T-helper 9 cell (primary cell): ENCODE data around the gene GJD2.

Experiments
- DNase-seq: peaks from one replicate; pipeline ENCODE4 v3.0.0-alpha.2; 2020

Gene GJD2

DNA sequence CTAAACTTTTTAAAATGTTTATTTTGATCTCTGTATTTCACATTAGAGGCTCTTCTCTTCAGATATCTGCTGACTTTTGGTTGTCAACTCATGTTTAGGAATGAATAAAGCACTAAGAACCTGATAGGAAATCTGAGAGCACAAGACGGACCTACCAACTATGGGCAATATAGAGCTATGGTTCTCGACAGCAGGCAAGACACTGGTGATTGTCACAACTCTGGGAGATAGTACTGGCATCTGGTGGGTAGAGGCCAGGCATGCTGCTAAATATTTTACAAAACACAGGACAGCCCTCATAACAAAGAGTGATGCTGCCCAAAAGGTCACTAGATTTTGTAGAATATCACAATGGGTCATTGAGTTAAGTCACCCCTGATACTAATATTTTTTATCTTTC, 17.5 kb upstream of the GJD2 start:
- DNase-seq, result no peak

DNA sequence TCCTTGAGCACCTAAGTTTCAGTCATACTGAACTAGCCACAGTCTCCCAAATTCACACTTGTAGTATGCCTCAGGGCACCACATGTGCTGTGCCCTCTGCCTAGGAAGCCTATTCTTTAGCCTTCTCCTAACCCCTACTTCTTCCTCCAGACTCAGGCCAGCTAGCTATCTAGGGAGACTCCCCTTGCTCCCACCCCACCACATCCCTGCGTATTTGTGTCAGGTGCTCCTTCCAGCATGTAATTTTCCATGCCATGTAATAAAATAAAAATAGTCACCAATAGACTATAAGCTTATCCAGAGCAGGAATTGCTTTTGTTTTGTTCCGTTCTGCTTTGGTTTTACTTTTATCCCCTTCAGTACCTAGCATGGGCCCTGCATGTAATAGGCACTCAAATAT, 14.9 kb upstream of the GJD2 start:
- no peak for DNase-seq

DNA sequence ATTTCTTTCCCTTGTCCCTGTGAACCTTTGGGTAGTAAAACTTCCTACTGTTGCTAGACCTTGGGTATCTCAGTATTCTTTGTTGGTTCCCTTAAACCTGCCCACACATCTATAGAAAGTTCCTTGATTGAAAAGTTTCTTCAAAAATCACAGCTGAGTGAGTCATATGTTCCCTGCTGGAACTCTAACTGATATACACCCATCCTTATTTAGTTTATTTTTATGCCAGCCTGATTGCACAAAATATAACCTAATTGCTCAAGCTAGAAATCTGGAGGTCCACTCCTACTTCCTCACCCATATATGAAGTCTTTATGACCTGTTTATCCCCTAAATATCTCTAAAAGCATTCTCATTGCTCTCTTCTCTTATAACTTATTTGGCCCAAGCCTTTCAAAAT, 13.7 kb upstream of the GJD2 start:
- DNase-seq, result no peak

DNA sequence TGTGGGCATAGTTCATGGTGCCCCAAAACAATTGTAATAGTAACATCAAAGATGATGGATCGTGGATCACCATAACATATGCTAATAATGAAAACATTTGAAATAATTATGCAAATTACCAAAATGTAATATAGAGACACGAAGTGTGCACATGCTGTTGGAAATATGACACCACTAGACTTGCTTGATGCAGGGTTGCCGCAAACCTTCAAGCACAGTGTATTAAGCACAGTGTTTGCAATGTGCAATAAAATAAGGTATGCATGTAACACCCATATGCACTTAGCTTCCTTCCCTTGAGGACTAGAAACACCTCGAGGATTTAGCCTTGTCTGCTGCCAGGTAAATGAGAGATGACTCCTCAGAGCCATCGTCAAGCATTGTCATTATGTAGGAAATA, 10.9 kb upstream of the GJD2 start:
- DNase-seq, result no peak

DNA sequence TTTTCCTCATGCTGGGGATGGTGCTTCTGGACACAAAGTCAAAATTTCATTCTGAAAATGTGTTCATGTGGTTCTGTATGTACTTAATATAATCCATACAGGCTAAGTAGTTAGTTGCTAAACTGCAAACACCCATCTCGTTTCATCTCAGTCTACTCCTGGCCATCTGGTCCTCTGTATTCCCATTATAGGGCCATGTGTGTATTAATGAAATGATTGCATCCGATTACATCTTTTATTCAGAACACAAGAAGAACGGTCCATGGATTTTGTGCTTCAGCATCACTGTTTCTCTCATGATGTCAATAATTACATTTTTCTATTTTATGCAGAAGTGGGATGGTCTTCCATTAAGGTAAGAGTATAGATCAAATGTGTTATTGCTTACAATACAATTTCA, 6.1 kb upstream of the GJD2 start:
- DNase-seq, result no peak

DNA sequence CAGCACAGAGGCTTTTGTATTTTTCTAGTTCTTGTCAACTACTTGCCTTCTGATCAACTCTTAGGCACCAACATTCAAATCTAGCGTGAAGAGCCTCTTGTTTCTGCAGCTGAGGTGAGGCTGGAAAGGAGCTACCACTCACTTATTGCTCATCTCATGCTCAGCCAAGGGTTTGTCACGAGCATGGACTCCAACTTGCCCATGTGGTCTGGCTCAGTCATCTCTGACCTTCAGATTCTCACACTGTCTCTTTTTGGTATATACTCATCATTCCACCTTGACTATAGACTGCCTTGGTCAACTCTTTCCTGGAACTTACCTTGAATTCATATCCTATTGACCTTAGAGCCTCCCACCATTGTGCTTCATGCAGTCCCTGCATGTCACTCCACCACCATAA, 5.2 kb upstream of the GJD2 start:
- no peak for DNase-seq

DNA sequence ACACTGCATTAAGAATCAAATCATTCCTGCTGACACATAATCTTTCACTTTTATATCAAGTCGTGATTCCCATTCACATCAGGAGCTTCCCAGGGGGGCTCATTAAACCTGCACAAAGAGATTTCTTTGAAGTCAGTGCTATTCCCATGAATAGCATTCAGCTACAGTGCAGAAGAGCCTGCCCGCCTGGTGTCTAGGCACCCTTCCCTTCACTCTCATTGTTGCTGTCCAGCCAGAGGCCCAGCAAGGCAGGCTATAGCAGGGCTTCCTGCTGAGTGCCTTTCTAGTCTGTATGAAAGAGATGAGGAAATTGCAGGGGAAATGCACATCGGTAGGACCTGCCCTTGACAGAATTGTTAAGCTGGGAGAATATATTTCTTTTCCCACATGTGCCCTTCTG, 4.5 kb upstream of the GJD2 start:
- no peak for DNase-seq

DNA sequence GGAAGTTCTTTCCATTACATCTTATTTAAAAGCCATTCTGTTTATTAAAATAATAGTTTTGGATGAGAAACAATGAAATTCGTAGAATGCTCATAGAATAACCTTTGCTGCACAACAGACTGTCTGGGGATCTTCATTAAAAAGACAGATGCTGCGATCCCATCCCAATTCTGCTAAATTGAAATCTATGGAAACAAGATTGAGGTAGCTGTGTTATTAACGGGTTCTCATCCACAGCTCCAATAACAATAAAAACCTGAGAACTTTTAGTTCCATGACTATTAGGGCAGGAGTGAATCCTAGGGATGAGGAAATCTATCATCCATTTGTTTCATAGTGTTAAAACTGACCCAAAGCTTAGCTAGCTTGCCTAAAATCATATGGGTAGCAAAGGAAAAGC, 2.5 kb upstream of the GJD2 start:
- DNase-seq, result no peak

DNA sequence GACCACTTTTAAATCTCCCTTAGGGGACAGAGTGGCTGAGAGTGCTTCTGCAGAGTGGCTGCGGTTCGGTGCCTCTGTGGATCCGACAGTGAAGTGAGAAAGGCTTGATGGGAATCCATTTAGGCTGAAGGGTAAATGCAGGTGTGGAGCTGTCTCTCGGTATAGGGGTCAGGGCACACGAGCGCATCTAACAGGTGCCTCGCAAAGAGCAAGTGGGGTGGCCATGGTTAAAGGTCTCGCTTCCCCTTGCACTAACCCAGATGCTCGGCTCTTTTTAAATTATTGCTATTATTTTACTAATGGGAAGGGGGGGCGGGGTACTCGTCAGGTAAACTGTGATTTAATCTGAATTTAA, 598 bp upstream of the GJD2 start:
- DNase-seq, result no peak

DNA sequence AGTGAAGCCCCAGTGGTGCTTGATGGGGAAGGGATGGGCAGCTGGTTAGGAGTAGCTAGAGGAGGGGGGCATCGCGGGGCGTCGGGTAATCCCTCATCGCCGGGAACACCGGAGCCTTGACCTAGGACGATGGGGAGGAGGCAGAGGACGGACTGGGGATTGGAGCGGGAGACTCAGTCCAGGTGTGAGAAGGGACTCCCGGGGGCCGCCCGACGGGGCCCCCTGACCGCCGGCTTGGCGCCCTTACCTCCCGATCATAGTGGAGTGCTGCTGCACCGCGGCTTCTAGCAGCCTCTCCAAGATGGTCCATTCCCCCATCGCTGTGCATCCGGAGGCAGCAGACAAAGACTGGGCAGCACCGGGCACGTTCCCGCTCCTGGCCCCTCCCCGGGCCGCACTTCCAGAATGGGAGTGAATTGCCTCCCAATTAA, 612 bp downstream of the GJD2 start:
- no peak for DNase-seq

DNA sequence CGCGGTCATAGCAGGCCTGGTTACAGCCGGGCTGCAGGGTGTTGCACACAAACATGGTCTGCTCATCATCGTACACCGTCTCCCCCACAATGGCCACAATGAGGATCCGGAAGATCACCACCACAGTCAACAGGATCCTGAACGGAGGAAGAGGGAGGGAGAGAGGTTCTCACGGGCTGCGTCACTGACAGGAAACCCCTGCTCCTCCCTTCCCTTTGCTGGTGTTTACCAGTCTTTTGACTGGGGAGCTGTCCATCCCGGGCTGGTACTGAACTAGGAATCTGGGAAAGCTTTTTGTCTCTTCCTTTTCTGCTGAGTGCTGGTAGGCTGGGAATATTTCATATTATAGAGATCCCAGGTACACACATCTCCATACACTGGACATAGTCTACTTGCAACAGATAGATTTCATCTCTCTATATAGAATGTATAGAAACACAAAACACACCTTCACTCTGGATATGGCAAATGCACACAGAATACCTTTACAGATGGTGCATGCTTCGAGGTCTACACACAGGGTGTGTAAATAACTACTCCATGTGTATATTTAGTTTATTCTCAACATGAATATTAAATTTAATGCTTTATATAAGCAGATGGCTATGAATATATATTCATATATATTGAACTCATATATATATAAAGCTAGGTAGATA, 1.4 kb downstream of the GJD2 start:
- no peak for DNase-seq

DNA sequence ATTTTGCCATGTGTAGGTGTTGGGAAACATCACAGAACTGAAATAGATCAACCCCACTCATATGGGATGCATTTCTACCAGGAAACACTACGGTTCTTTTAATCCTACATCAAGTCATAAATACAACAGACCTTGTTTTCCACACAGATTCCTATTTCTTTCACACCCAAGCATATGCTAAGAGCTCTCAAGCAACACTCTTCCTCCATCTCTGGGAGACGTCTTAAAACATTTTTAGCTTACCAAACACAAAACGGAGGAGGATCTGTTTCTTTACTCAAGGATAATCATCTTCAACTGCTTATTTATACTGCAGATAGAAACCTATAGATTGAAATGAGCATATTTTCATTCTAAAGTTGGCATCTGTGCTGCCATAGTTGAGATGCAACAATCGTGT, 5.1 kb downstream of the GJD2 start:
- no peak for DNase-seq

DNA sequence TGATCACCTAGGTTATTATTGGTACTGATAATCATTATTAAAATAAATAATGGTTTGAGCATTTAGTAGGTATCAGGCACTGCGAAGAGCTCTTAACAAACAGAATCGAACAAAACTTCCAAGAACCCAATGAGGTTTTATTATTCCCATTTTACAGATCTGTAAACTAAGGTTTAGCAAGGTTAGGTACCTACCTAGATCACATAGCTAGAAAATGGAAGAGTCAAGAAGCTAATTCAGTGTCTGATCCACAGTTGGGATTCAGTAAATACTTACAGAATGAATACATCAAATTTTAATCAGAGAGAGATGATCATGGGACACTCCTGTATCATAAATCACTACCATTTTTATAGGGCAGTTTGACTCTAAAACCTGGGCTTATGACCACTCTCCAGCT, 15.5 kb downstream of the GJD2 start:
- DNase-seq, result no peak

DNA sequence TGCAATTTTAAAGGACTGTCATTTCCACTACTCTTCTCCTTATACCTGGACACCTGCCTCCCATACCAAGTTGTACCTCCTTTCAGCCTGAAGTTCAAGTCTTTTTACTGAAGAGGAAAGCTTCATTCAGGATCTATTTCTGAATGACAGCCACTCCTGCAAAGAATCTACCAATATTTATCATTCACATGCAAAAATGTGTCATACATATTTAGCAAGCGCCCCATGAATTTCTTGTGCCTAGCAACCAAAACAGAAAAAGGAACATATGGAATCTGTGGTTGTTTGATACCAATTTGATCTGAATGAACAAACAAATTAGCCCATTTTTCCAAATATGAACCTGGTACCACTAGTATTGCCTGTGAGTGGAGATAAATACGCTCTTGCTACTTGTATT, 16.8 kb downstream of the GJD2 start:
- no peak for DNase-seq

DNA sequence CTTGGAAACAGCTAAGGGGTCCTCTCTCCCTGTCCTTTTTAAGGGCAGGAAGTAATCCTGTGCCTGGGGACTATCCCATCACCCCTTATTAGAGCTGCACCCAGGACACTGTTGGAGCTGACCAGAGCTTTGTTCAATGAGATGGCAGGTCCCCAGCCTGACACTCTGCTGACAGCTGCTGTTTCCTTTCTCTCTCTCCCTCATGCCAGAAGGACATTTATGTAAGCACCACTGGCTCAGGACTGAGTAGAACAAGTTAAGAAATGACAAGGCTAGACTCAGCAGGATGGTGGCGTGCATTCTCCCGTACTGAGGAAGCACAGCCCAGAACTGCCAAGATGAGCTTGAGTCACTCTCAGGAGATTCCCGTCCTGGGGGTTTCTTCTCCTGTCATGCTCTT, 17.3 kb downstream of the GJD2 start:
- no peak for DNase-seq

DNA sequence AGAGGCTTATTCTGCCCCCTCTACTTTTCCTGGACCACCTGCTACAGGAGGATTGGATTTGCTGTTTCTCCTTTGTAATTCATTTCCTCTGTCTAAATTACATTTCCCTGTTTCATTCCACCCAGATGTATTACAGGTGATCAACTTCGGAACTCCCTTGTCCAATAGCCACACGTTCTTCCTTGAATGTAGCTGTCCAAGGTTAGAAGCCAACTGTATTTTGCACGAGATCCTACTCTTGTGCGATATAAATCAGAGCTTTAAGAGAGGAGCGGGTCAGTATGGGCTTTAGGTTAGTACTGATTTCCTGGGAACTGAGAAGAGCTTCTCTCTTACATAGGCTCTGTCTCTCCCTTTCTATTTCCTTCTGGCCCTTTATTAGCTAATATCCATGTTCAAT, 20.5 kb downstream of the GJD2 start:
- no peak for DNase-seq

DNA sequence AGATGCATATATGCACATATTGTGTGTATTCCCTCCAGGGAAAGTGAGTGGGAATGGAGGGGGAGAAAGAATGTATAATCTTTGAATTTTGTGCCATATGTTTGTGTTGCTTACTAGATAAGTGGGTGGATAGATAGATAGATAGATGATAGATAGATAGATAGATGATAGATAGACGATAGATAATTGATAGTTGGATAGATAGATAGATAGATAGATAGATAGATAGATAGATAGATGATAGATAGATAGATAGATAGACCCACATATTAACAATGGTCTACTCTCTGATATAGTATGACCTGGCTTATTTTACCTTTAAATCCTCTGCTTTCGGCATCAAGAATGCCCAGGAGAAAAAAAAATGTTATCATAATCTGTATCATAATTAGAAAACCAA, 21.2 kb downstream of the GJD2 start:
- DNase-seq, result no peak

DNA sequence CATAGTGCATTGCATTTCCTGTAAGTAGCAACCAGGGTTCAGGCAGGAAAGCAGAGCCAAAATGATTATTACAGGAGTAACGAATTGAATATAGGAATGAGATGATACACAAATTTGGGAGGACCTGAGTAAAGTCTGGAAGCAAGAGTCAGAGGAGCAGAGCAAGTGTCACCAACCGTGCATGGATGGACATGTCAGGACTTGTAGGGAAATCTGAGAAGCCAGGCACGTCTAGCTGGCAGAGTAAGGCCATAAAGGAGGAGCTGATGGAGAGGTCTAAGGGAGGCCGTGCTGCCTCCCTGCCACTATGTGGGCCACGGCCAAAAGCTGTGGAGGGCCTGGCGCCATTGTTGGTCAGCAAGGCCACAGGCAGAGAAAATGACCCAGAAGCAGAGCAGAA, 22.4 kb downstream of the GJD2 start:
- no peak for DNase-seq

DNA sequence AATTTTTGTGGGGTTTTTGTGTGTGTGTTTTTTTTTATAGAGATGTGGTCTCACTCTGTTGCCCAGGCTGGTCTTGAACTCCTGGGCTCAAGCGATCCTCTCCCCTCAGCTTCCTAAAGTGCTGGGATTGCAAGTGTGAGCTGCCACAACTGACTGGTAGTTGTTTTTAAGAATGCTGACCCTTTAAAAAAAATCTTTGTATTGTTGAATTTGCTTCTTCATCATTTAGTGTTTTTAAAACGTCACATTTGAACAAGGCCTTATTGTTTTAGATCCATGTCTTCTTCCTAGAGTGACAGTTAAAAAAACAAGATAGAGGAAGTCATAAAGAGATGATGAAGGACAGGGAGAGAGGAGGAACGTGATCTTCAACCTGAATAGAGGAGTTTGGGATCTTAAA, 24.1 kb downstream of the GJD2 start:
- no peak for DNase-seq

DNA sequence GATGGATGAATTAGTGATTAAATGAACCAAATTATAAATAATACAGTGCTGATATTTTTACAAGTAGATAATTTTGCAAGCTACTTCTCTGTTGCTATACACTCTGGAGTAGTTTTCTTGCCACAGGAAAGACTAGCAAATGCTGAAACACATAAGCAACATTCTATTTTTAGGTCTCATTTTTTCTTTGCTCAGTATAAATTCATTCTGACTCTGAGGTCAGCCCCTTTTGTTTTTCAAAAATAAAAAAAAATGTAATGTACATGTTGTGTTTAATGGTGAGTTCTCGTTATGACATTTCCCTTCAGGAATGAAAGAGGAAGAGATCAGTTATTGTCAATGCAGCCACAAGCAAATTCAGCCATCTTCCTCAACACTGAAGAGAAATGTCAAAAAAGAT, 24.9 kb downstream of the GJD2 start:
- no peak for DNase-seq

DNA sequence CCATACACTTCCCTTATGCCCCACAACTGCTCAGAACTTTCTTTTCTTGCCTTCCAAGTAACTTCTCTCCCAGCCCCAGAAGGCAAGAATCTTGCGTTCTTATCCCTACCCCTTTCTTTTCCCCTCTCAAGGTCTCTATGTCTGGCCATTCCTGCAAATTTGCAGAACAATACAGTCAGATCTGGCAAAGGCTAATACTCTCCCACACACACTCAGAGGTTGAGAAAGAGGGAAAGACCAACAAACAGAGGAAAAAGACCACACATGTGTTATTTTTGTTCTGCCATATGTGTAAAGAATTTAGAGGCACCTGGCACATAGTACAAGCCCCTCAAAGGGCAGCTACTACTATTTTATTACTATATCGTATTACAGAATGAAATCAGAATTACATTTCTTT, 25.7 kb downstream of the GJD2 start:
- DNase-seq, result no peak

DNA sequence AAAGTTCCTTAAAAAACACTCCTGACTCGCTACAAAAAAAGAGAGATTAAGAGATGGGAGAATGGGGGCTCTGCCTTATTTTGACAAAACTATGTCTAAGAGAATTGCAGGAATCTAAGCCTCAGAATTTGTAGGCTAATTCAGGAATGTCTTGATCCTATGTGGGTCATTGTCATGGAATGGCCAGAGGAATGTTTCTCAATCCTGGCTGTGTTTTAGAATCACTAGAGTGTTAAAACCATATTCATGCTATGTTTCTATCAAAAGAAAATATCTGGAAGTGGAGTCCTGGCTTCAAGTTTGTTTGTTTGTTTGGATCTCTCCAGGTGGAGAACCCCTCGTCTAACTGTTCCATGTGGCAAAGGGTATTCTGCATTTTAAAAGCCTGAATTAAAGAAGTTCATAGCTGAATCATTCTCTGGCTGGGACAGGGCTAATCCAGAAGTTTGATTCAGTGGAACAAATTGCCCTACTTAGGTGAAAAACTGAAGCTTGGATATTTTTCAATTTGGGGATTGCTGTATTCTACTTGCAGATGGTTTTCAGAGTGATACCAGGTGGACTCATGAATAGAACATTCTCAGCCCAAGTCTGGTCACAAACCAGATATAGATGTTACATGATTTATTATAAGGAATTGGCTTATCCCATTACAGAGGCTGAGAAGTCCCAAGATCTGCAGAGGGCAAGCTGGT, 28.2 kb downstream of the GJD2 start:
- DNase-seq, result no peak

DNA sequence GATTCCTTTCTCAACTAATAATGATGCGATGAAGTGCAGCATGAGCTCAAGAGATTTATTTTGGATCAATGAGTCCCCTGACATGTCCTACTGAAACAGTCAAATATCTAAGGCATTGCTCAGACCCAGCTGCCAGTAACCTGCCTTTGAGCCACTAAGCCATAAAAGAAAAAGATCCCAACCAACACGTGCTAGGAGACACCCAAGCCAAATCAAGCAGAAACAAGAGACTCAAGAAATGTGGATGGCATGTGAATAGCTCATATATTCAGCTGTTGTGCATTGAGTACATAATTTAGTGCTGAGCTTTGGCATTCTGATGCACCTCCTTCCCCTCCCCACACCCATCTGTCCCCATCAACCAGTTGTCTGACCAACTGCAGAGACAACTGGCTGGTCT, 29.2 kb downstream of the GJD2 start:
- DNase-seq, result no peak

DNA sequence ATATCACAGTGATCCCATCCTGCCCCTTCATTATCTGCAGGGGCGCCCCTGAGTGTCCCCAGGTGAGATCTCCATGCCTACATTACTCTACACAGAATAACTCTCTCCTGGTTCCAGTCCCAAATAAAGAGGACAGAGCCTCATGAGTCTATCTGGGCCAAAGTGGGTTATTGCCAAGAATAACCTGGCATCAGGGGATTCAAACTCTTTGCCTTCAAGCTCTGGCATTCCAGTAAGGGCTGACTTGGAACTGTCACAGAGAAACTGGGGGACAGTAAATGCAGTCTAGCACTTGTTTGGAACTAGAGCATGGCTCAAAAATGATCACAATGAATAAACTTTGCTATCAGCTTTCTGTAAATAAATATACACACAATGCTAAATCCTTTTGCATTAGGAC, 30.3 kb downstream of the GJD2 start:
- no peak for DNase-seq

DNA sequence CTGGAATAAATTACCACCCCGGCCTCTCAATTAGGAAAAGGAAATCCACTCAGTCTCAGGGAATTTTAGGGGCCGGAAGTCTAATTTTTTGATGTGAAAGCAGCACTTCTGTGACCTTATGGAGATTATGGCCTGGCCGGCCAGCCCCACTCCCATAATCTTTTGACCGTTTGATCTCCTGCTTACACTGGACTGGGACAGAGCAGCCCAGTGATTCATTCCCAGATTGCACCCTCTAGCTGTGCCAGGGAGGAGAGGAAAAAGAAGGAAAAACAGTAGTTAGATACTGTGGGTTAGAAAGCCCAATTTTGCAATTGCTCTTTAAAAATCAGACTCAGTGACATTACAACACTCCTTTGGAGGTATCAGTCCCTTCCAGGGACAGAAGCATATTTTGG, 32.4 kb downstream of the GJD2 start:
- DNase-seq, result no peak
